Loucy (cell line): ENCODE data around the gene TFAP2D.

Experiments
- H2AFZ ChIP-seq: fragments of 200-600 bp; sonication (generic); 2 replicates; pipeline ENCODE4 v1.6.0; 2016; ENCODE audit warnings: antibody characterized with exemption, mild to moderate bottlenecking, low read length, moderate library complexity
- H3F3A ChIP-seq: fragments of 200-600 bp; 2 replicates; pipeline ENCODE4 v1.6.0; 2016; ENCODE audit warnings: antibody characterized with exemption, low read depth, mild to moderate bottlenecking
- H3K27me3 ChIP-seq: fragments of 200-600 bp; sonication (generic); 2 replicates; pipeline ENCODE4 v1.6.1; 2014; ENCODE audit warnings: low read length, mild to moderate bottlenecking; ENCODE audit not compliant: insufficient read depth, poor library complexity, severe bottlenecking
- H3K36me3 ChIP-seq: fragments of 200-600 bp; sonication (generic); 2 replicates; pipeline ENCODE4 v1.6.1; 2016; ENCODE audit warnings: low read length; ENCODE audit not compliant: insufficient read depth
- H3K4me1 ChIP-seq: fragments of 200-600 bp; sonication (generic); 2 replicates; pipeline ENCODE4 v1.5.1; 2014; ENCODE audit warnings: low read length, mild to moderate bottlenecking; ENCODE audit not compliant: insufficient read depth, poor library complexity, severe bottlenecking
- H3K4me2 ChIP-seq: fragments of 200-600 bp; sonication (generic); 2 replicates; pipeline ENCODE4 v1.6.0; 2014; ENCODE audit warnings: antibody characterized with exemption, low read length, low read depth, mild to moderate bottlenecking; ENCODE audit not compliant: poor library complexity, severe bottlenecking
- H3K4me3 ChIP-seq: fragments of 200-600 bp; sonication (generic); 2 replicates; pipeline ENCODE4 v1.5.1; 2014; ENCODE audit warnings: low read length, mild to moderate bottlenecking, mixed read lengths; ENCODE audit not compliant: poor library complexity, severe bottlenecking
- H3K79me2 ChIP-seq: fragments of 200-600 bp; sonication (generic); 2 replicates; pipeline ENCODE4 v1.6.1; 2014; ENCODE audit warnings: low read length; ENCODE audit not compliant: insufficient read depth
- H3K9ac ChIP-seq: fragments of 200-600 bp; sonication (generic); 2 replicates; pipeline ENCODE4 v1.6.0; 2014; ENCODE audit warnings: mild to moderate bottlenecking, low read depth, low read length, moderate library complexity; ENCODE audit not compliant: poor library complexity, severe bottlenecking
- H3K9me2 ChIP-seq: fragments of 200-600 bp; sonication (generic); replicated peaks from 2 replicates; pipeline ENCODE4 v1.6.1; 2016; ENCODE audit warnings: low read depth, low read length, mixed read lengths
- H3K9me3 ChIP-seq: fragments of 200-600 bp; sonication (generic); 2 replicates; pipeline ENCODE4 v1.6.1; 2014; ENCODE audit warnings: mild to moderate bottlenecking, antibody characterized with exemption, low read length, low read depth; ENCODE audit not compliant: insufficient read depth
- H4K20me1 ChIP-seq: fragments of 200-600 bp; sonication (generic); 2 replicates; pipeline ENCODE4 v1.6.0; 2014; ENCODE audit warnings: antibody characterized with exemption, low read length, mild to moderate bottlenecking; ENCODE audit not compliant: insufficient read depth, poor library complexity, severe bottlenecking
- EZH2phosphoT487 ChIP-seq: fragments of 200-600 bp; IDR thresholded peaks from 2 replicates; pipeline ENCODE4 v1.6.1; 2018; ENCODE audit warnings: antibody characterized with exemption, mild to moderate bottlenecking, moderate library complexity, borderline replicate concordance
- TF ChIP-seq, protein P1 (sequence below): fragments of 200-600 bp; sonication (generic); conservative IDR thresholded peaks from 2 replicates; pipeline ENCODE4 v1.5.1; 2014; ENCODE audit warnings: mild to moderate bottlenecking, antibody characterized with exemption, low read length

Gene TFAP2D

DNA sequence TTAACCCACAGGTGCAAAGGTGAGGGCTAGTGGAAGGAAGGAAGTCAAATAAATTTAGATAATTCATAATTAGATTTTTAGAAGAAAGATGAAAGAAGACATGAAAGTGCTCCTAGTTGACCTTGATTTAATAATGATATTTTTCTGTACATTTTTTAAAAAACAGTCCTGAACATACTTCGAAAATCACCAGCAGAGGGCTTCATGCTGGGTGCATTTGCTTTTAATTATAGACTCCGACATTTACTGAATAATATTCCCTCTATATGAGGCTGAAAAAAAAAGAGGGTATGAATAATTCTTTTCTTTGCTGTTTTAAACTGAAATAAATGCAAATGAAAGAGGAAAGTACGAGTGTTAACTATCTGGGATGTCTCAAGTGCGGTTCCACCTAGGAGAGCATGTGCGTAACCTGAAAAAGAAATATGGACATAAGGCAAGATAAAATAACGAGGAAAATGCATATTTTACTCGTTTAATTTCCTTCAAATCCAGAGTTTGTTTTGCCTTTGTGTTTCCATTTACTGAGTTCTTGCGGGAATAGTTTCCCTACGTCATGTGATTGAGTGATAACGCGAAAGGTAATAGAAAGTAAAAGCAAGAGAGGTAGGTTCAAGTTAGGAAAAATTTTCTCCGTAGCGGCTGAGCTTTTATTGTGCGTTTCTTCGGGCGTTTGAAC, 102.2 kb downstream of the TFAP2D start:
- Histone ChIP-seq H3K4me3 (peak overlapping the region; percentile 77), H3K4me1 (peaks cover 6% of the 10 kb centered on the region), H3K9me2 (no peaks in the 10 kb centered on the region), H2AFZ (peak overlapping the region; percentile 90), H3K4me2 (peak overlapping the region; percentile 98), H3F3A (no peaks in the 10 kb centered on the region), H3K9ac (peak overlapping the region; percentile 39), H3K9me3 (no peaks in the 10 kb centered on the region), H3K79me2 (no peaks in the 10 kb centered on the region), H4K20me1 (no peaks in the 10 kb centered on the region), H3K27me3 (no peaks in the 10 kb centered on the region), H3K36me3 (no peaks in the 10 kb centered on the region)
- no peak for TF ChIP-seq EZH2phosphoT487
- TF ChIP-seq, protein P1, sequence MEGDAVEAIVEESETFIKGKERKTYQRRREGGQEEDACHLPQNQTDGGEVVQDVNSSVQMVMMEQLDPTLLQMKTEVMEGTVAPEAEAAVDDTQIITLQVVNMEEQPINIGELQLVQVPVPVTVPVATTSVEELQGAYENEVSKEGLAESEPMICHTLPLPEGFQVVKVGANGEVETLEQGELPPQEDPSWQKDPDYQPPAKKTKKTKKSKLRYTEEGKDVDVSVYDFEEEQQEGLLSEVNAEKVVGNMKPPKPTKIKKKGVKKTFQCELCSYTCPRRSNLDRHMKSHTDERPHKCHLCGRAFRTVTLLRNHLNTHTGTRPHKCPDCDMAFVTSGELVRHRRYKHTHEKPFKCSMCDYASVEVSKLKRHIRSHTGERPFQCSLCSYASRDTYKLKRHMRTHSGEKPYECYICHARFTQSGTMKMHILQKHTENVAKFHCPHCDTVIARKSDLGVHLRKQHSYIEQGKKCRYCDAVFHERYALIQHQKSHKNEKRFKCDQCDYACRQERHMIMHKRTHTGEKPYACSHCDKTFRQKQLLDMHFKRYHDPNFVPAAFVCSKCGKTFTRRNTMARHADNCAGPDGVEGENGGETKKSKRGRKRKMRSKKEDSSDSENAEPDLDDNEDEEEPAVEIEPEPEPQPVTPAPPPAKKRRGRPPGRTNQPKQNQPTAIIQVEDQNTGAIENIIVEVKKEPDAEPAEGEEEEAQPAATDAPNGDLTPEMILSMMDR = peak; percentile 66

DNA sequence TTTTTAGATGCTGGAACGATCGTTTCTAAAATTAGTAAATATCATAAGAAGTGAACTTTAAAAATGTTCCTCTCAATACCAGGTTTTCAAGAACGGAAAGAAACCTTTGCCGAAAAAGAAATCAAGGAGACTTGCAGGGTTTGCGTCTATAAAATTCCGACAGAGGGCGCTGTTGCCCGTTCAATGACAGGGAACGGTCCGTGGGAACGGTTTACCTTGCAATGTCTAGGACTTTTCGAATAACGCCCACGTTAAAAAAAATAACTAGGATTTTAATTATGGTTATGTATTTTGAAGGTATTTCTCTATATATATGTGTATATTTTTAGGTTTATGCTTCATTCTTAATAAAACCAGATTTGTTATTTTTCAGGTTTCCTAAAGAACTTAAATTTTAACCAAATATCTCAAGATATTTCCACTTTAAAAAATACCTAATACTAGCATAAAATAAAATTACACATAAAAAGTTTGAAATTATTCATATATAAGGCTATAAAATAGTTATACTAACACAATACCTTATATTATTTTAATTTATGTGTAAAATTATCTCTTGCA, 102.9 kb downstream of the TFAP2D start:
- Histone ChIP-seq H3K4me2 (peak overlapping the region; percentile 98), H3K27me3 (no peaks in the 10 kb centered on the region), H3K4me3 (peak overlapping the region; percentile 77), H3K9ac (peak overlapping the region; percentile 39), H3K4me1 (peaks cover 6% of the 10 kb centered on the region), H3K9me3 (no peaks in the 10 kb centered on the region), H2AFZ (peak overlapping the region; percentile 90), H3K9me2 (no peaks in the 10 kb centered on the region), H3K79me2 (no peaks in the 10 kb centered on the region), H4K20me1 (no peaks in the 10 kb centered on the region), H3F3A (no peaks in the 10 kb centered on the region), H3K36me3 (no peaks in the 10 kb centered on the region)
- TF ChIP-seq, protein P1 = peak; percentile 78
- no peak for TF ChIP-seq EZH2phosphoT487

DNA sequence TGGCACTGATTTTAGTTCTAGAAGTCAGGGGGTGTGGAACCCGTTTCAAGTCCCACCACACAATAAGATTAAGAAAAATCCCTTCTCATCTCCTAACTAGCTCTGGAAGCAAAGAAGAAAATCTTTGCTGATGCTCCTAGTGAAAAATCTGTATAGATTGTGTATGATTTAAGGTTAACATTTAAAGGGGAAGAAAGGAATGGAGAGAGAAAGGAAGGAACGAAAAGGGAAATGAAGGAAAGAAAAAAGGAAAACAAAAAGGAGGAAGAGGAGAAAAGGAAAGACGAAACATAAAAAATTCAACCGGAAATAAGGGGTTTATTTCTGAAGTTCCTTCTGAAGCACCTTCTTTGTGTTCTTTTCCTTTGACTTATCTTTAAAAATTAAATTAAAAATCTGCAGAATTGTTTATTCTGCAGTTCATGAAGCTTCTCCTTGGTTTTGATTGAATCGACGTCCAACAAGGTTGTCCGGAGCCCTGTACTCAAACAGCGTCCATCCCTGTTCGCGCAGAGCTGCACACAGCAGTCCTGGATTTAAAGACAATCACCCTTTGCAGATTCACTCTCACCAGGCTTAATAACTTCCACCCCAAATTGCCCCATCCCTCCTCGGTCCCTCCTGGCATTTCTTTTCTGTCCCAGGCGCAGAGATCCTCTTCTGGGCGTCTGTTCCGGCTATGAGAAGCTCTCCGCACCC, 103.8 kb downstream of the TFAP2D start:
- Histone ChIP-seq H3K4me2 (no peak overlapping the region), H3K9me2 (no peaks in the 10 kb centered on the region), H3K27me3 (no peaks in the 10 kb centered on the region), H3K9ac (no peak overlapping the region), H3K4me3 (no peak overlapping the region), H2AFZ (no peak overlapping the region), H4K20me1 (no peaks in the 10 kb centered on the region), H3K79me2 (no peaks in the 10 kb centered on the region), H3F3A (no peaks in the 10 kb centered on the region), H3K36me3 (no peaks in the 10 kb centered on the region), H3K9me3 (no peaks in the 10 kb centered on the region), H3K4me1 (peaks cover 6% of the 10 kb centered on the region)
- TF ChIP-seq EZH2phosphoT487 = no peak
- TF ChIP-seq, protein P1 = no peak
